Liver (tissue), 9 donors: ENCODE measurements around the gene FAM89B. TPM values are rescaled to one million over a fixed set of nuclear protein-coding genes. Genes with fewer than 3 reads are reported as not detected.

Experiments used
- DNase-seq: peaks from one replicate; pipeline ENCODE4 v3.0.0-alpha.2; 2017; ENCODE audit warnings: low spot score
- H3K27ac ChIP-seq, 2 donors: one replicate each; pipeline ENCODE4 v1.7.0; 2013; ENCODE audit warnings: inconsistent platforms in 2 of 2, low read length in 2 of 2, control low read depth in 1 of 2, low read depth in 1 of 2, mild to moderate bottlenecking in 1 of 2
- H3K27me3 ChIP-seq, 4 donors: one replicate each; pipeline versions ENCODE4 v1.6.1 to v1.7.0; 2013; ENCODE audit warnings: low read length in 3 of 4, inconsistent platforms in 1 of 4, mild to moderate bottlenecking in 1 of 4, moderate library complexity in 1 of 4; ENCODE audit not compliant: control insufficient read depth in 4 of 4, insufficient read depth in 4 of 4
- H3K36me3 ChIP-seq, 4 donors: one replicate each; pipeline versions ENCODE4 v1.6.1 to v1.7.0; 2013; ENCODE audit warnings: low read length in 3 of 4, mild to moderate bottlenecking in 3 of 4, low read depth in 1 of 4, moderate library complexity in 1 of 4; ENCODE audit not compliant: control insufficient read depth in 4 of 4, insufficient read depth in 3 of 4
- H3K4me1 ChIP-seq, 4 donors: one replicate each; pipeline versions ENCODE4 v1.6.1 to v1.7.0; 2013; ENCODE audit warnings: low read length in 3 of 4, mild to moderate bottlenecking in 3 of 4, moderate library complexity in 1 of 4; ENCODE audit not compliant: control insufficient read depth in 4 of 4, insufficient read depth in 4 of 4
- H3K4me3 ChIP-seq, 3 donors: one replicate each; pipeline versions ENCODE4 v1.6.1 to v1.7.0; 2013; ENCODE audit warnings: low read length in 3 of 3, control low read depth in 1 of 3, low read depth in 1 of 3, mild to moderate bottlenecking in 1 of 3
- H3K9ac ChIP-seq, 2 donors: one replicate each; pipeline ENCODE4 v1.7.0; 2013; ENCODE audit warnings: low read length in 2 of 2, mild to moderate bottlenecking in 2 of 2, moderate library complexity in 2 of 2, control low read depth in 1 of 2, low read depth in 1 of 2
- H3K9me3 ChIP-seq, 4 donors: one replicate each; pipeline versions ENCODE4 v1.6.1 to v1.7.0; 2013; ENCODE audit warnings: low read length in 3 of 4; ENCODE audit not compliant: control insufficient read depth in 4 of 4
- EGR1 ChIP-seq, 2 donors: IDR thresholded peaks; 2 replicates each; pipeline ENCODE4 v1.6.1; 2016 to 2018; ENCODE audit warnings: antibody characterized with exemption in 2 of 2, low read depth in 2 of 2
- FOXA1 ChIP-seq: IDR thresholded peaks from 2 replicates; pipeline ENCODE4 v1.6.1; 2016; ENCODE audit warnings: antibody characterized with exemption
- FOXA2 ChIP-seq: IDR thresholded peaks from 2 replicates; pipeline ENCODE4 v1.6.1; 2016; ENCODE audit warnings: antibody characterized with exemption
- GABPA ChIP-seq, 2 donors: IDR thresholded peaks in 1 of 2; conservative IDR thresholded peaks in 1 of 2; 2 replicates each; pipeline ENCODE4 v1.6.1; 2016; ENCODE audit warnings: antibody characterized with exemption in 2 of 2, mild to moderate bottlenecking in 1 of 2, moderate library complexity in 1 of 2
- HNF4A ChIP-seq, 2 donors: conservative IDR thresholded peaks; 2 replicates each; pipeline ENCODE4 v1.6.1; 2016; ENCODE audit warnings: antibody characterized with exemption in 2 of 2, mild to moderate bottlenecking in 2 of 2
- HNF4G ChIP-seq: IDR thresholded peaks from 2 replicates; pipeline ENCODE4 v1.6.1; 2016; ENCODE audit warnings: antibody characterized with exemption
- JUND ChIP-seq, 2 donors: IDR thresholded peaks; 2 replicates each; pipeline ENCODE4 v1.6.1; 2016; ENCODE audit warnings: antibody characterized with exemption in 2 of 2
- NR2F2 ChIP-seq: IDR thresholded peaks from 2 replicates; pipeline ENCODE4 v1.6.1; 2016; ENCODE audit warnings: antibody characterized with exemption
- RAD21 ChIP-seq, 2 donors: IDR thresholded peaks; 2 replicates each; pipeline ENCODE4 v1.6.1; 2016; ENCODE audit warnings: antibody characterized with exemption in 2 of 2, mild to moderate bottlenecking in 2 of 2
- RXRA ChIP-seq, 2 donors: IDR thresholded peaks; 2 replicates each; pipeline ENCODE4 v1.6.1; 2017 to 2018; ENCODE audit warnings: antibody characterized with exemption in 2 of 2, mild to moderate bottlenecking in 1 of 2
- SP1 ChIP-seq: IDR thresholded peaks from 2 replicates; pipeline ENCODE4 v1.6.1; 2018; ENCODE audit warnings: antibody characterized with exemption, mild to moderate bottlenecking
- TAF1 ChIP-seq: conservative IDR thresholded peaks from 2 replicates; pipeline ENCODE4 v1.6.1; 2016; ENCODE audit warnings: antibody characterized with exemption, mild to moderate bottlenecking
- YY1 ChIP-seq: IDR thresholded peaks from 2 replicates; pipeline ENCODE4 v1.6.1; 2016; ENCODE audit warnings: antibody characterized with exemption, mild to moderate bottlenecking
- WGBS: extraction: QIAGEN DNeasy Blood & Tissue Kit; methylation state at CpG from one replicate; pipeline ENCODE4 v1.1.7; 2013; 5-methylcytosine and 5-hydroxymethylcytosine counted together
- polyA plus RNA-seq, 2 donors: library from polyadenylated mRNA; stranded (reverse) in 1 of 2; unstranded in 1 of 2; fragments of 200-250 nt in 1 of 2; fragments of >200 nt in 1 of 2; fragmentation: Nextera tagmentation in 1 of 2; extraction: Ambion mirVana in 1 of 2; gene quantifications; one replicate each; pipeline versions ENCODE4 v1.2.1 to v1.2.3, GENCODE V29; 2013 to 2015
- total RNA-seq, 2 donors: library from RNA; depleted of rRNA; stranded (reverse); fragments of >200 nt; gene quantifications; one replicate each; pipeline ENCODE4 v1.2.3, GENCODE V29; 2014
- TF ChIP-seq, protein P1 (sequence below): IDR thresholded peaks from 2 replicates; pipeline ENCODE4 v1.6.1; 2016; ENCODE audit warnings: antibody characterized with exemption, mild to moderate bottlenecking
- TF ChIP-seq, protein P2 (sequence below): IDR thresholded peaks from 2 replicates; pipeline ENCODE4 v1.6.1; 2016; ENCODE audit warnings: antibody characterized with exemption
- TF ChIP-seq, protein P3 (sequence below): IDR thresholded peaks from 2 replicates; pipeline ENCODE4 v1.6.1; 2016; ENCODE audit warnings: antibody characterized with exemption
- TF ChIP-seq, protein P4 (sequence below): IDR thresholded peaks from 2 replicates; pipeline ENCODE4 v1.6.1; 2016; ENCODE audit warnings: antibody characterized with exemption
- TF ChIP-seq, protein P5 (sequence below): fragments of 150-350 bp; IDR thresholded peaks from 2 replicates; pipeline ENCODE4 v1.5.1; 2017; ENCODE audit warnings: improper control_type of control experiment, low read depth, low read length; ENCODE audit not compliant: missing input control
- donor health status: healthy.
- donor health status: healthy.
- donor health status: healthy.
- donor health status: healthy.
- donor health status: healthy.

FAM89B gene
- total and polyA plus RNA-seq, 4 donors: 4.7 to 16.7 (median 9.5) TPM

DNA sequence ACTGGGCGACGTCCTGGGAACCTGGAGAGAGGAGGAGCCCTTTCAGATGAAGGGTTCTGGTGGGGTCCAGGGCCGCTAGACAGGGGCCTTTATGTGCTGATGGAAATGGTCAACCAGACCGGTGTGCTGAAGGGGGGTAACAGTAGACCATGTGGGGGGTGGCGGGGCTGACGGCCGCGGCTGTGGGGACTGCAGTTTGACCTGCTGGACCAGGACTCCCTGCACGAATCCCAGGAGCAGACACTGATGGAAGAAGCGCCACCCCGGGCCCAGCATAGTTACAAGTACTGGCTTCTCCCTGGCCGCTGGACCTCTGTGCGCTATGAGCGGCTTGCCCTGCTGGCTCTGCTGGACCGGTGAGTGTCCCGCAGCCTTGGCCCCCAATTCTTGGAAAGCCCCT lies 49.7 kb downstream of the FAM89B start:
- TF ChIP-seq SP1 (no peak), JUND (IDR thresholded peaks at IDR 0.05) (no peak), RXRA (IDR thresholded peaks at IDR 0.05) (no peak), HNF4A (conservative IDR thresholded peaks at IDR 0.05) (peak in 1 of 2 donors; percentile 31)
- TF ChIP-seq, protein P1, sequence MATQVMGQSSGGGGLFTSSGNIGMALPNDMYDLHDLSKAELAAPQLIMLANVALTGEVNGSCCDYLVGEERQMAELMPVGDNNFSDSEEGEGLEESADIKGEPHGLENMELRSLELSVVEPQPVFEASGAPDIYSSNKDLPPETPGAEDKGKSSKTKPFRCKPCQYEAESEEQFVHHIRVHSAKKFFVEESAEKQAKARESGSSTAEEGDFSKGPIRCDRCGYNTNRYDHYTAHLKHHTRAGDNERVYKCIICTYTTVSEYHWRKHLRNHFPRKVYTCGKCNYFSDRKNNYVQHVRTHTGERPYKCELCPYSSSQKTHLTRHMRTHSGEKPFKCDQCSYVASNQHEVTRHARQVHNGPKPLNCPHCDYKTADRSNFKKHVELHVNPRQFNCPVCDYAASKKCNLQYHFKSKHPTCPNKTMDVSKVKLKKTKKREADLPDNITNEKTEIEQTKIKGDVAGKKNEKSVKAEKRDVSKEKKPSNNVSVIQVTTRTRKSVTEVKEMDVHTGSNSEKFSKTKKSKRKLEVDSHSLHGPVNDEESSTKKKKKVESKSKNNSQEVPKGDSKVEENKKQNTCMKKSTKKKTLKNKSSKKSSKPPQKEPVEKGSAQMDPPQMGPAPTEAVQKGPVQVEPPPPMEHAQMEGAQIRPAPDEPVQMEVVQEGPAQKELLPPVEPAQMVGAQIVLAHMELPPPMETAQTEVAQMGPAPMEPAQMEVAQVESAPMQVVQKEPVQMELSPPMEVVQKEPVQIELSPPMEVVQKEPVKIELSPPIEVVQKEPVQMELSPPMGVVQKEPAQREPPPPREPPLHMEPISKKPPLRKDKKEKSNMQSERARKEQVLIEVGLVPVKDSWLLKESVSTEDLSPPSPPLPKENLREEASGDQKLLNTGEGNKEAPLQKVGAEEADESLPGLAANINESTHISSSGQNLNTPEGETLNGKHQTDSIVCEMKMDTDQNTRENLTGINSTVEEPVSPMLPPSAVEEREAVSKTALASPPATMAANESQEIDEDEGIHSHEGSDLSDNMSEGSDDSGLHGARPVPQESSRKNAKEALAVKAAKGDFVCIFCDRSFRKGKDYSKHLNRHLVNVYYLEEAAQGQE: no peak
- no peak for DNase-seq
- Histone ChIP-seq H3K36me3 (peaks cover 17 to 64% (median 18%) of the 10 kb centered on the region in 4 donors), H3K27me3 (no peaks in the 10 kb centered on the region), H3K9me3 (no peaks in the 10 kb centered on the region), H3K27ac (no peak overlapping the region), H3K9ac (no peak overlapping the region), H3K4me1 (peaks cover 0 to 7% (median 6%) of the 10 kb centered on the region in 4 donors), H3K4me3 (no peak overlapping the region)
- 84% methylated on average over 16 of the region's 16 CpGs for WGBS

GRCh38 chr11:65623177-65623576 lies 50.8 kb downstream of the FAM89B start:
- H3K9me3 ChIP-seq: no peaks in the 10 kb centered on the region
- peaks cover 0 to 3% (median 1%) of the 10 kb centered on the region in 4 donors for H3K4me1 ChIP-seq
- DNase-seq: no peak
- no peak overlapping the region for H3K4me3 ChIP-seq
- TF ChIP-seq GABPA (IDR thresholded peaks at IDR 0.05 in 1 of 2, conservative IDR thresholded peaks at IDR 0.05 in 1 of 2) (no peak), TAF1 (no peak), HNF4G (no peak), EGR1 (IDR thresholded peaks at IDR 0.05; ENCODE audit: low read depth in 2 of 2) (no peak), FOXA1 (no peak), HNF4A (conservative IDR thresholded peaks at IDR 0.05) (no peak), RXRA (IDR thresholded peaks at IDR 0.05) (no peak), NR2F2 (no peak), JUND (IDR thresholded peaks at IDR 0.05) (no peak), YY1 (no peak), FOXA2 (no peak), SP1 (no peak), RAD21 (IDR thresholded peaks at IDR 0.05) (no peak)
- TF ChIP-seq, protein P2, sequence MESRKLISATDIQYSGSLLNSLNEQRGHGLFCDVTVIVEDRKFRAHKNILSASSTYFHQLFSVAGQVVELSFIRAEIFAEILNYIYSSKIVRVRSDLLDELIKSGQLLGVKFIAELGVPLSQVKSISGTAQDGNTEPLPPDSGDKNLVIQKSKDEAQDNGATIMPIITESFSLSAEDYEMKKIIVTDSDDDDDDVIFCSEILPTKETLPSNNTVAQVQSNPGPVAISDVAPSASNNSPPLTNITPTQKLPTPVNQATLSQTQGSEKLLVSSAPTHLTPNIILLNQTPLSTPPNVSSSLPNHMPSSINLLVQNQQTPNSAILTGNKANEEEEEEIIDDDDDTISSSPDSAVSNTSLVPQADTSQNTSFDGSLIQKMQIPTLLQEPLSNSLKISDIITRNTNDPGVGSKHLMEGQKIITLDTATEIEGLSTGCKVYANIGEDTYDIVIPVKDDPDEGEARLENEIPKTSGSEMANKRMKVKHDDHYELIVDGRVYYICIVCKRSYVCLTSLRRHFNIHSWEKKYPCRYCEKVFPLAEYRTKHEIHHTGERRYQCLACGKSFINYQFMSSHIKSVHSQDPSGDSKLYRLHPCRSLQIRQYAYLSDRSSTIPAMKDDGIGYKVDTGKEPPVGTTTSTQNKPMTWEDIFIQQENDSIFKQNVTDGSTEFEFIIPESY: no peak
- TF ChIP-seq, protein P3, sequence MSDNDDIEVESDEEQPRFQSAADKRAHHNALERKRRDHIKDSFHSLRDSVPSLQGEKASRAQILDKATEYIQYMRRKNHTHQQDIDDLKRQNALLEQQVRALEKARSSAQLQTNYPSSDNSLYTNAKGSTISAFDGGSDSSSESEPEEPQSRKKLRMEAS: no peak
- TF ChIP-seq, protein P4, sequence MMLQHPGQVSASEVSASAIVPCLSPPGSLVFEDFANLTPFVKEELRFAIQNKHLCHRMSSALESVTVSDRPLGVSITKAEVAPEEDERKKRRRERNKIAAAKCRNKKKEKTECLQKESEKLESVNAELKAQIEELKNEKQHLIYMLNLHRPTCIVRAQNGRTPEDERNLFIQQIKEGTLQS: no peak
- TF ChIP-seq, protein P1: no peak
- TF ChIP-seq, protein P5, sequence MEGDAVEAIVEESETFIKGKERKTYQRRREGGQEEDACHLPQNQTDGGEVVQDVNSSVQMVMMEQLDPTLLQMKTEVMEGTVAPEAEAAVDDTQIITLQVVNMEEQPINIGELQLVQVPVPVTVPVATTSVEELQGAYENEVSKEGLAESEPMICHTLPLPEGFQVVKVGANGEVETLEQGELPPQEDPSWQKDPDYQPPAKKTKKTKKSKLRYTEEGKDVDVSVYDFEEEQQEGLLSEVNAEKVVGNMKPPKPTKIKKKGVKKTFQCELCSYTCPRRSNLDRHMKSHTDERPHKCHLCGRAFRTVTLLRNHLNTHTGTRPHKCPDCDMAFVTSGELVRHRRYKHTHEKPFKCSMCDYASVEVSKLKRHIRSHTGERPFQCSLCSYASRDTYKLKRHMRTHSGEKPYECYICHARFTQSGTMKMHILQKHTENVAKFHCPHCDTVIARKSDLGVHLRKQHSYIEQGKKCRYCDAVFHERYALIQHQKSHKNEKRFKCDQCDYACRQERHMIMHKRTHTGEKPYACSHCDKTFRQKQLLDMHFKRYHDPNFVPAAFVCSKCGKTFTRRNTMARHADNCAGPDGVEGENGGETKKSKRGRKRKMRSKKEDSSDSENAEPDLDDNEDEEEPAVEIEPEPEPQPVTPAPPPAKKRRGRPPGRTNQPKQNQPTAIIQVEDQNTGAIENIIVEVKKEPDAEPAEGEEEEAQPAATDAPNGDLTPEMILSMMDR: no peak
- peaks cover 16 to 70% (median 18%) of the 10 kb centered on the region in 4 donors for H3K36me3 ChIP-seq
- no peak overlapping the region for H3K9ac ChIP-seq
- H3K27ac ChIP-seq: no peak overlapping the region
- WGBS: 97% methylated on average over 14 of the region's 14 CpGs
- H3K27me3 ChIP-seq: no peaks in the 10 kb centered on the region
